Measurements from ENCODE around the gene ANKRD13A. TPM values are rescaled to one million over a fixed set of nuclear protein-coding genes. Genes with fewer than 3 reads are reported as not detected.

Gene ANKRD13A
- total and polyA plus RNA-seq, 2 donors (not counting 3 experiments of a cell fraction or from before 2014, with no cell fraction given), result 37.0 to 43.9 TPM

- H3K9ac ChIP-seq (replicated peaks; ENCODE audit: extremely low read depth, insufficient read depth, low read length), result peak overlapping the region; percentile 67
- TF ChIP-seq EZH2 (IDR thresholded peaks at IDR 0.05; ENCODE audit: borderline replicate concordance, low read depth, low read length, severe bottlenecking) (no peak), JUN (IDR thresholded peaks at IDR 0.05; ENCODE audit: borderline replicate concordance, insufficient read depth, insufficient read length, low read depth) (peak; percentile 87), MAX (IDR thresholded peaks at IDR 0.05; ENCODE audit: insufficient read depth, insufficient read length) (no peak), MYC (IDR thresholded peaks at IDR 0.05; ENCODE audit: low read depth, low read length) (no peak), GATA2 (IDR thresholded peaks at IDR 0.05; ENCODE audit: insufficient read depth, insufficient read length, low read depth, low read length) (peak; percentile 40), POLR2A (IDR thresholded peaks at IDR 0.05; ENCODE audit: low read depth, low read length) (no peak), FOS (IDR thresholded peaks at IDR 0.05; ENCODE audit: borderline replicate concordance, insufficient read depth, low read length) (peak; percentile 55), POLR2AphosphoS5 (IDR thresholded peaks at IDR 0.05; ENCODE audit: insufficient read depth, low read depth, low read length) (no peak)
- TF ChIP-seq, protein P1, sequence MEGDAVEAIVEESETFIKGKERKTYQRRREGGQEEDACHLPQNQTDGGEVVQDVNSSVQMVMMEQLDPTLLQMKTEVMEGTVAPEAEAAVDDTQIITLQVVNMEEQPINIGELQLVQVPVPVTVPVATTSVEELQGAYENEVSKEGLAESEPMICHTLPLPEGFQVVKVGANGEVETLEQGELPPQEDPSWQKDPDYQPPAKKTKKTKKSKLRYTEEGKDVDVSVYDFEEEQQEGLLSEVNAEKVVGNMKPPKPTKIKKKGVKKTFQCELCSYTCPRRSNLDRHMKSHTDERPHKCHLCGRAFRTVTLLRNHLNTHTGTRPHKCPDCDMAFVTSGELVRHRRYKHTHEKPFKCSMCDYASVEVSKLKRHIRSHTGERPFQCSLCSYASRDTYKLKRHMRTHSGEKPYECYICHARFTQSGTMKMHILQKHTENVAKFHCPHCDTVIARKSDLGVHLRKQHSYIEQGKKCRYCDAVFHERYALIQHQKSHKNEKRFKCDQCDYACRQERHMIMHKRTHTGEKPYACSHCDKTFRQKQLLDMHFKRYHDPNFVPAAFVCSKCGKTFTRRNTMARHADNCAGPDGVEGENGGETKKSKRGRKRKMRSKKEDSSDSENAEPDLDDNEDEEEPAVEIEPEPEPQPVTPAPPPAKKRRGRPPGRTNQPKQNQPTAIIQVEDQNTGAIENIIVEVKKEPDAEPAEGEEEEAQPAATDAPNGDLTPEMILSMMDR (IDR thresholded peaks at IDR 0.05; ENCODE audit: extremely low read depth in 1 of 2, insufficient read depth in 1 of 2, low read depth in 1 of 2, low read length in 2 of 2), result no peak
- ChIA-PET POLR2A (no interaction called here), CTCF (interaction anchor here (0.6 to 2.0 kb wide), 4 partner anchors 30 to 141 kb away, joined by 3 to 6 read pairs (median 4); no protein-coding TSS in a partner anchor)
- no peaks in the 10 kb centered on the region for H3K9me1 ChIP-seq (replicated peaks; ENCODE audit: control insufficient read depth, extremely low read depth, insufficient read depth, low read length)
- no peaks in the 10 kb centered on the region for H3K9me3 ChIP-seq (replicated peaks; ENCODE audit: control insufficient read depth, insufficient read depth, low read length)
- H3K4me2 ChIP-seq (ENCODE audit: insufficient read depth, low read length), result peak overlapping the region; percentile 96
- peaks cover 0 to 6% of the 10 kb centered on the region in 2 experiments for H3K36me3 ChIP-seq (ENCODE audit: control insufficient read depth in 2 of 2, extremely low read depth in 1 of 2, insufficient read depth in 2 of 2, low read length in 2 of 2)
- H2AFZ ChIP-seq (ENCODE audit: low read depth, low read length), result no peak overlapping the region
- H3K4me3 ChIP-seq (replicated peaks in 1 of 3; ENCODE audit: insufficient read depth in 1 of 3, low read depth in 1 of 3, low read length in 3 of 3), result peak overlapping the region; percentile 88 to 100 (median 89)
- dilution Hi-C loops (cut with MboI; ENCODE audit: extremely low pct_ligation_motif_present, low sequenced_read_pairs) (no loop called here), intact Hi-C loops (cut with micrococcal nuclease) (loop anchor here (2.0 to 5.0 kb wide), 2 partner anchors 47 to 48 kb away; no protein-coding TSS in a partner anchor)
- BruUV-seq (replicated peaks), result TSS peak; percentile 19
- no peaks in the 10 kb centered on the region for H3K27me3 ChIP-seq (ENCODE audit: control insufficient read depth in 2 of 2, insufficient read depth in 2 of 2, low read length in 2 of 2)
- peak overlapping the region; percentile 67 for H3K27ac ChIP-seq (ENCODE audit: insufficient read depth, low read depth, low read length)
- DNase-seq (ENCODE audit: low read depth, low spot score) (peak; percentile 58), FAIRE-seq (peak; percentile 40)
- H3K4me1 ChIP-seq (ENCODE audit: control insufficient read depth, extremely low read depth, insufficient read depth, low read length), result peaks cover 32% of the 10 kb centered on the region
- no peaks in the 10 kb centered on the region for H4K20me1 ChIP-seq (replicated peaks; ENCODE audit: control insufficient read depth, extremely low read depth, insufficient read depth, low read length)
- peaks cover 44% of the 10 kb centered on the region for H3K79me2 ChIP-seq (ENCODE audit: control insufficient read depth, insufficient read depth, low read length)
Measured at GRCh38 chr12:109994401-109995175, 4.6 kb upstream of the ANKRD13A start.
